ENCODE results near the gene TNRC18. TPM values are rescaled to one million over a fixed set of nuclear protein-coding genes. Genes with fewer than 3 reads are reported as not detected.
A peak's percentile ranks its signal among the peaks of the same experiment; 100 is the strongest.

The TNRC18 gene
- total RNA-seq, 2 experiments from 2014 or later: 12.2 to 64.2 TPM

DNA sequence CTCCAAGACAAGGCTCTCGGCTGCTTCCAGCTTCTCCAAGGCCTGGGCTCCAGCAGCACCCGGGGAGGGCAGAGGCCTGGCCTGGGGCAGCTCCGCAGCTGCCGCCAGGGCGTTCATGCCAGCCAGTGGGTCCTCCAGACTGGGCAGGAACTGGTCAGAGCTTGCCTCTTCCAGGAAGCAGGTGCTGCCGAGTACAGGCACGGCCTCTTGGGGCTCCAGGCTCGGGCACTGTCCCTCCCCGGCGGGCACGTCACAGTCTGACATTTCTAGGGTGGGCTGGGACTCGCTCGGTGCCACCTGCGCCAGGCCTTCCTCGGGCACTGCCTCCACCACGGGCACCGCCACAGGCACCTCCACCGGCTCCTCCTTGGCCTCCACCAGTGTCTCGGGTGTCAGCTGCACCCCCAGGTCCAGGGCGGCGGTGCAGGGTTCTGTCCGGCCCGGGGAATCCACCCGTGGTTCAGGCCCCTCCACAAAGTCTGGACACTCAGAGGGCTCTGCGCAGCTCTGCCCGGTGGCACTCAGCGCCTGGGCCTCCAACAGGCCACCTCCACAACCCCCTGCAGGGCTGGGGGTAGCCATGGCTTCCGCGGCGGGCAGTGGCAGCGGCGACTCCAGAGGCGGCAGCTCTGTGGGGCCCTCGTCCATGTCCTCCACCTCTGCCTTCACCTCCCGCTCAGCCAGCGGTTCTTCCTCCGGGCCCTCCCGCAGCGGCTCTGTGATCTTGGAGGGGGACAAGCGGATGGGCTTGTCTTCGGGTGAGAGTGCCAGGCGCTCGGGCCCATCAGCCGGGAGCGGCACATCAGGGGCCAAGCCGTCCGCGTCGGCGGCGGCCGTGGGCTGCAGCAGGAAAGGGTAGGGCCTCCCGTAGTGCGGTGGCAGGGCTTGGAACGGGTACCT, 52.9 kb downstream of the TNRC18 start:
- Histone ChIP-seq H3K4me1 (ENCODE audit: insufficient read depth, low read length, poor library complexity, severe bottlenecking) (no peaks in the 10 kb centered on the region), H2AFZ (ENCODE audit: low read length) (no peak overlapping the region), H3K9me3 (ENCODE audit: low read length) (no peaks in the 10 kb centered on the region), H3K79me2 (ENCODE audit: insufficient read depth, low read depth, low read length) (no peaks in the 10 kb centered on the region), H3K9me2 (ENCODE audit: insufficient read depth, low read length) (no peaks in the 10 kb centered on the region), H3K36me3 (ENCODE audit: insufficient read depth, low read length) (peaks cover 16% of the 10 kb centered on the region), H3K4me2 (ENCODE audit: low read length) (no peak overlapping the region), H4K20me1 (ENCODE audit: insufficient read depth, low read length) (no peaks in the 10 kb centered on the region), H3K4me3 (ENCODE audit: low read depth, low read length, poor library complexity, severe bottlenecking) (no peak overlapping the region), H3K27ac (ENCODE audit: low read depth, low read length, poor library complexity, severe bottlenecking) (no peak overlapping the region)
- no peak for DNase-seq (ENCODE audit: low spot score)
- CTCF ChIA-PET (ENCODE audit: unreplicated experiment): no interaction called here
- BruUV-seq (replicated peaks): TSS peak; percentile 60
- intact Hi-C loops (cut with micrococcal nuclease; ENCODE audit: unreplicated experiment): no loop called here
- no peak for TF ChIP-seq EZH2phosphoT487 (IDR thresholded peaks at IDR 0.05; ENCODE audit: borderline replicate concordance, low read depth, low read length)
- no peak for TF ChIP-seq CTCF (conservative IDR thresholded peaks at IDR 0.05; ENCODE audit: low read length)
- POLR2A ChIA-PET: no interaction called here

DNA sequence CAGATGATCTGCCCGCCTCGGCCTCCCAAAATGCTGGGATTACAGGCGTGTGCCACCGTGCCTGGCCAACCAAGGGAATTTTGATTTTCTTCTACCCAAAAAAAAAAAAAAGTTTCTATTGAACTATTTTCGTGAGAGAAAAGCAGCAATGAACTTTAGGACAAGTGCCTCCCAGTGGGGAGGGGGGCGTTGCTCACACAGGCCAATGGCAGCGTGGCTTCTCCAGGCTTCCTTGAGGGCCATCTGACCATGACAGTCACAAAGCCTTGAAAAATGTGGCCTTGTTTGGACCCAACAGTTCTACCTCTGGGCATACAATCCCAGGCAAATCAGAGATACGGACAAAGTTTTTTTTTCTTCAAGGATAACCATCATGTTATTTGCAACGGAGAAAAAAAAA, 56.0 kb downstream of the TNRC18 start:
- Histone ChIP-seq H3K9me2 (ENCODE audit: insufficient read depth, low read length) (no peaks in the 10 kb centered on the region), H3K9me3 (ENCODE audit: low read length) (no peaks in the 10 kb centered on the region), H3K4me2 (ENCODE audit: low read length) (no peak overlapping the region), H4K20me1 (ENCODE audit: insufficient read depth, low read length) (no peaks in the 10 kb centered on the region), H3K79me2 (ENCODE audit: insufficient read depth, low read depth, low read length) (no peaks in the 10 kb centered on the region), H3K4me1 (ENCODE audit: insufficient read depth, low read length, poor library complexity, severe bottlenecking) (peaks cover 5% of the 10 kb centered on the region), H3K36me3 (ENCODE audit: insufficient read depth, low read length) (peaks cover 20% of the 10 kb centered on the region), H3K27ac (ENCODE audit: low read depth, low read length, poor library complexity, severe bottlenecking) (no peak overlapping the region), H3K4me3 (ENCODE audit: low read depth, low read length, poor library complexity, severe bottlenecking) (no peak overlapping the region), H2AFZ (ENCODE audit: low read length) (no peak overlapping the region)
- CTCF ChIA-PET (ENCODE audit: unreplicated experiment): no interaction called here
- TF ChIP-seq EZH2phosphoT487 (IDR thresholded peaks at IDR 0.05; ENCODE audit: borderline replicate concordance, low read depth, low read length) (no peak), CTCF (conservative IDR thresholded peaks at IDR 0.05; ENCODE audit: low read length) (no peak)
- intact Hi-C loops (cut with micrococcal nuclease; ENCODE audit: unreplicated experiment): no loop called here
- DNase-seq (ENCODE audit: low spot score): no peak
- no TSS peak for BruUV-seq (replicated peaks)
- POLR2A ChIA-PET: no interaction called here
